IMR-90 (cell line): ENCODE measurements around the gene SUPT3H. TPM values are rescaled to one million over a fixed set of nuclear protein-coding genes. Genes with fewer than 3 reads are reported as not detected.

Experiments used
- ATAC-seq: fragments of 200-7000 bp; cut with Tn5 transposase; 2 replicates; pipeline ENCODE4 v1.9.1; 2020; ENCODE audit warnings: low read depth, mild to moderate bottlenecking, moderate library complexity
- BruUV-seq: library from RNA; stranded (reverse); fragments of 400-500 nt; replicated peaks from 2 replicates; lab custom pipeline; 2021; lab: Mats Ljungman, UMichigan
- CTCF ChIA-PET: fragments of 300-600 bp; formaldehyde crosslinking; extraction: SDS; loops from one replicate; lab custom pipeline; 2021; ENCODE audit warnings: antibody characterized with exemption; lab: Yijun Ruan, JAX
- POLR2A ChIA-PET: fragments of 300-600 bp; sonication (Branson Sonifier 250); formaldehyde crosslinking; loops from one replicate; lab custom pipeline; 2022; ENCODE audit warnings: antibody characterized with exemption; ENCODE audit not compliant: unreplicated experiment; lab: Charles Lee
- DNase-seq: peaks from one replicate; pipeline ENCODE4 v3.0.0; 2013
- H2AFZ ChIP-seq: replicated peaks from 2 replicates; pipeline ENCODE3; 2013; ENCODE audit warnings: low read length, mild to moderate bottlenecking; ENCODE audit not compliant: poor library complexity
- H2AK5ac ChIP-seq: 2 replicates; pipeline ENCODE4 v1.6.1; 2013; ENCODE audit warnings: low read depth, low read length, inconsistent platforms
- H2AK9ac ChIP-seq: replicated peaks from 2 replicates; pipeline ENCODE3; 2013; ENCODE audit warnings: mild to moderate bottlenecking, low read depth, low read length, moderate library complexity; ENCODE audit not compliant: poor library complexity
- H2BK120ac ChIP-seq: 2 replicates; pipeline ENCODE4 v1.6.1; 2013; ENCODE audit warnings: low read depth, low read length, inconsistent platforms
- H2BK15ac ChIP-seq: 3 replicates; pipeline ENCODE4 v1.6.1; 2013; ENCODE audit warnings: low read depth, low read length, inconsistent platforms
- H2BK20ac ChIP-seq: 2 replicates; pipeline ENCODE4 v1.6.1; 2013; ENCODE audit warnings: low read depth, mild to moderate bottlenecking, inconsistent platforms, low read length, moderate library complexity
- H2BK5ac ChIP-seq: 2 replicates; pipeline ENCODE4 v1.6.1; 2013; ENCODE audit warnings: mild to moderate bottlenecking, low read depth, low read length, inconsistent platforms; ENCODE audit not compliant: poor library complexity, severe bottlenecking
- H3K14ac ChIP-seq: replicated peaks from 2 replicates; pipeline ENCODE4 v1.6.1; 2013; ENCODE audit warnings: low read depth, low read length, inconsistent platforms
- H3K18ac ChIP-seq: 2 replicates; pipeline ENCODE4 v1.6.1; 2013; ENCODE audit warnings: low read depth, low read length, control low read depth
- H3K23ac ChIP-seq: 2 replicates; pipeline ENCODE4 v1.6.1; 2013; ENCODE audit warnings: low read depth, low read length, inconsistent platforms
- H3K27ac ChIP-seq: 2 replicates; pipeline ENCODE4 v1.5.1; 2013; ENCODE audit warnings: mild to moderate bottlenecking, control low read depth, low read length; ENCODE audit not compliant: insufficient read depth
- H3K27me3 ChIP-seq: 2 replicates; pipeline ENCODE4 v1.6.1; 2013; ENCODE audit warnings: low read length; ENCODE audit not compliant: control insufficient read depth, insufficient read depth
- H3K36me3 ChIP-seq: 2 replicates; pipeline ENCODE4 v1.6.1; 2013; ENCODE audit warnings: low read length, mixed read lengths; ENCODE audit not compliant: control insufficient read depth, insufficient read depth
- H3K4ac ChIP-seq: 2 replicates; pipeline ENCODE4 v1.6.1; 2013; ENCODE audit warnings: low read depth, low read length, inconsistent platforms
- H3K4me1 ChIP-seq: 2 replicates; pipeline ENCODE4 v1.6.1; 2013; ENCODE audit warnings: low read length, mixed read lengths; ENCODE audit not compliant: control insufficient read depth, insufficient read depth
- H3K4me2 ChIP-seq: 2 replicates; pipeline ENCODE4 v1.6.1; 2013; ENCODE audit warnings: low read depth, mild to moderate bottlenecking, control low read depth, low read length, moderate library complexity
- H3K4me3 ChIP-seq: 2 replicates; pipeline ENCODE4 v1.5.1; 2013; ENCODE audit warnings: low read depth, mild to moderate bottlenecking, control low read depth, low read length, moderate library complexity; ENCODE audit not compliant: insufficient read depth
- H3K56ac ChIP-seq: 2 replicates; pipeline ENCODE4 v1.6.1; 2013; ENCODE audit warnings: low read length, inconsistent platforms; ENCODE audit not compliant: insufficient read depth; ENCODE audit errors: extremely low read depth
- H3K79me1 ChIP-seq, 2 experiments: 2 replicates each; pipeline ENCODE4 v1.6.1; 2013; ENCODE audit warnings: low read length in 2 of 2, inconsistent platforms in 1 of 2, low read depth in 1 of 2
- H3K9ac ChIP-seq: 2 replicates; pipeline ENCODE4 v1.6.1; 2013; ENCODE audit warnings: low read depth, low read length, control low read depth
- H3K9me1 ChIP-seq: 2 replicates; pipeline ENCODE4 v1.6.1; 2013; ENCODE audit warnings: low read length, inconsistent platforms; ENCODE audit not compliant: insufficient read depth
- H3K9me3 ChIP-seq: 2 replicates; pipeline ENCODE4 v1.6.1; 2013; ENCODE audit warnings: low read length; ENCODE audit not compliant: control insufficient read depth, insufficient read depth
- H4K20me1 ChIP-seq: 2 replicates; pipeline ENCODE4 v1.6.1; 2013; ENCODE audit warnings: low read length, inconsistent platforms; ENCODE audit not compliant: insufficient read depth
- H4K5ac ChIP-seq: 2 replicates; pipeline ENCODE4 v1.6.1; 2013; ENCODE audit warnings: mild to moderate bottlenecking, low read depth, low read length, control low read depth
- H4K8ac ChIP-seq, 2 experiments: 2 replicates each; pipeline ENCODE4 v1.6.1; 2013; ENCODE audit warnings: low read depth in 2 of 2, low read length in 2 of 2, control low read depth in 1 of 2, inconsistent platforms in 1 of 2
- H4K91ac ChIP-seq: 2 replicates; pipeline ENCODE4 v1.6.1; 2013; ENCODE audit warnings: low read depth, low read length, inconsistent platforms; ENCODE audit not compliant: insufficient read depth
- RFX5 ChIP-seq: IDR thresholded peaks from 2 replicates; pipeline ENCODE4 v1.8.0; 2012; ENCODE audit warnings: low read depth, mild to moderate bottlenecking, low read length, moderate library complexity
- WGBS, 2 experiments: methylation state at CpG; one replicate each; pipeline versions ENCODE4 v1.1.5 to v1.1.7; 2013; ENCODE audit warnings: missing lambda C conversion rate in 2 of 2; ENCODE audit not compliant: insufficient read length in 1 of 2; ENCODE audit errors: extremely low coverage in 2 of 2; 5-methylcytosine and 5-hydroxymethylcytosine counted together
- dilution Hi-C: fragments of 300-500 bp; cut with HindIII; formaldehyde crosslinking; loops from one replicate; pipeline ENCODE4 v1.14.3; 2018; ENCODE audit warnings: low sequenced_read_pairs; ENCODE audit not compliant: unreplicated experiment
- in situ Hi-C: fragments of 300-500 bp; cut with MboI; formaldehyde crosslinking; loops from 3 replicates; pipeline ENCODE4 v1.14.3; 2019; ENCODE audit warnings: low sequenced_read_pairs, inconsistent platforms, mixed read lengths
- intact Hi-C: fragments of 100-400 bp; cut with micrococcal nuclease; formaldehyde crosslinking; loops from 2 replicates; pipeline ENCODE4 v1.10.0; 2022
- polyA plus RNA-seq, 3 experiments: library from polyadenylated mRNA; depleted of rRNA; stranded (reverse); fragments of >200 nt; gene quantifications; 2 replicates each; pipeline ENCODE4 v1.2.3, GENCODE V29; 2012; ENCODE audit warnings: low replicate concordance in 1 of 3
- total RNA-seq: library from RNA; depleted of rRNA; stranded (reverse); fragments of >200 nt; gene quantifications from 2 replicates; pipeline ENCODE4 v1.2.3, GENCODE V29; 2012

Gene SUPT3H
- total and polyA plus RNA-seq, 2 of the 4 experiments (the other 2 are of a cell fraction), result 4.5 to 5.0 TPM

GRCh38 chr6:44795326-44795725, 582.4 kb downstream of the SUPT3H start:
- ATAC-seq (no peak), DNase-seq (no peak)
- H3K23ac ChIP-seq, result no peak overlapping the region
- H3K27me3 ChIP-seq, result peaks cover 48% of the 10 kb centered on the region
- no peaks in the 10 kb centered on the region for H3K9me3 ChIP-seq
- no peak overlapping the region for H3K4ac ChIP-seq
- dilution Hi-C loops, result no loop called here
- no peak overlapping the region for H2BK15ac ChIP-seq
- no peak overlapping the region for H3K56ac ChIP-seq
- H3K4me3 ChIP-seq, result no peak overlapping the region
- in situ Hi-C loops, result no loop called here
- ChIA-PET POLR2A (no interaction called here), CTCF (no interaction called here)
- H3K4me2 ChIP-seq, result no peak overlapping the region
- H4K5ac ChIP-seq, result no peak overlapping the region
- WGBS, 2 experiments, result 100% methylated on average over 5 of the region's 7 CpGs; no CpG with 5 or more reads in 1 of the 2 experiments
- BruUV-seq, result no TSS peak
- H3K27ac ChIP-seq, result no peak overlapping the region
- H3K9ac ChIP-seq, result no peak overlapping the region
- no peak overlapping the region for H3K18ac ChIP-seq
- no peaks in the 10 kb centered on the region for H3K9me1 ChIP-seq
- no peak overlapping the region for H2AFZ ChIP-seq
- no peaks in the 10 kb centered on the region for H3K79me1 ChIP-seq
- no peaks in the 10 kb centered on the region for H3K36me3 ChIP-seq
- no peaks in the 10 kb centered on the region for H4K20me1 ChIP-seq
- intact Hi-C loops, result no loop called here
- H2BK120ac ChIP-seq, result no peak overlapping the region
- TF ChIP-seq RFX5, result no peak
- H2BK5ac ChIP-seq, result no peak overlapping the region
- no peak overlapping the region for H3K14ac ChIP-seq
- H2BK20ac ChIP-seq, result no peak overlapping the region
- H4K8ac ChIP-seq, result no peak overlapping the region
- no peak overlapping the region for H2AK5ac ChIP-seq
- no peaks in the 10 kb centered on the region; the same call in 1 of the 2 replicates for H3K4me1 ChIP-seq
- H2AK9ac ChIP-seq, result no peak overlapping the region
- no peak overlapping the region for H4K91ac ChIP-seq
